ENCODE measurements around the gene PAK6. TPM values are rescaled to one million over a fixed set of nuclear protein-coding genes. Genes with fewer than 3 reads are reported as not detected.

The PAK6 gene
- total RNA-seq, 1 donor from 2014 or later, result 0.40 TPM

DNA sequence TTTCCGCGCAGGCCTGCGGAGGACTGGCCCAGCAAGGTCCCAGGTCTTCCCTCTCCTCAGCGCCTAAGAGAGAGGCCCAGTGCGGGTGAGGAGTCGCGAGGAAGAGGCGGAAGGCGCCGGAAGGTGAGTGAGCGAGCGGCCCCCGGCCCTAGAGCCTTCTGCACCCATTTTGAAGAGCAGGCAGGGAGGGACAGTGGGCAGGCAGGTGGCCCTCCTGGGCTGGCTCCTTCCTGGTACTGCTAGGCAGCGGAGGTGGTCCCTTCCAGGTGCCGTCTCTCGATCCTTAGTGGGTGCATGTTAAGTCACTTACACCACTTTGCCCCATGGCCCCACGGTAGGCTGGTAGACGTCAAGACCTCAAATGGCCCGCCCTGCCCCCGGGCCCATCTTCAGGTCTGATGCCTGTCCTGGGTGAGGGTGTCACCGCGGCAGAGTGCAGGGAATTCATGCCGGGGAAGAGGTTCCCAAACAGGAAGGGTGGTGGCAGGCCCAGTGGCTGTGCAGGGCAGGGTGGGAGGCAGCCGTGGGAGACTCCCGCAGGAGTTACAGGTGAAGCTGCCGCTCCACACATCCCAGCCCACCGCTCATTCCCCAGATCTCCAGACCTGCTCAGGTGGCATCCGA, 14.4 kb downstream of the PAK6 start:
- intact Hi-C loops (cut with micrococcal nuclease), result no loop called here
- peaks cover 23% of the 10 kb centered on the region for H3K27me3 Mint-ChIP-seq
- no peaks in the 10 kb centered on the region for H3K36me3 Mint-ChIP-seq (ENCODE audit: low read depth)
- TF ChIP-seq, protein P1, sequence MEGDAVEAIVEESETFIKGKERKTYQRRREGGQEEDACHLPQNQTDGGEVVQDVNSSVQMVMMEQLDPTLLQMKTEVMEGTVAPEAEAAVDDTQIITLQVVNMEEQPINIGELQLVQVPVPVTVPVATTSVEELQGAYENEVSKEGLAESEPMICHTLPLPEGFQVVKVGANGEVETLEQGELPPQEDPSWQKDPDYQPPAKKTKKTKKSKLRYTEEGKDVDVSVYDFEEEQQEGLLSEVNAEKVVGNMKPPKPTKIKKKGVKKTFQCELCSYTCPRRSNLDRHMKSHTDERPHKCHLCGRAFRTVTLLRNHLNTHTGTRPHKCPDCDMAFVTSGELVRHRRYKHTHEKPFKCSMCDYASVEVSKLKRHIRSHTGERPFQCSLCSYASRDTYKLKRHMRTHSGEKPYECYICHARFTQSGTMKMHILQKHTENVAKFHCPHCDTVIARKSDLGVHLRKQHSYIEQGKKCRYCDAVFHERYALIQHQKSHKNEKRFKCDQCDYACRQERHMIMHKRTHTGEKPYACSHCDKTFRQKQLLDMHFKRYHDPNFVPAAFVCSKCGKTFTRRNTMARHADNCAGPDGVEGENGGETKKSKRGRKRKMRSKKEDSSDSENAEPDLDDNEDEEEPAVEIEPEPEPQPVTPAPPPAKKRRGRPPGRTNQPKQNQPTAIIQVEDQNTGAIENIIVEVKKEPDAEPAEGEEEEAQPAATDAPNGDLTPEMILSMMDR (IDR thresholded peaks at IDR 0.05), result no peak
- no peak overlapping the region for H3K27ac Mint-ChIP-seq
- H3K4me3 Mint-ChIP-seq, result peak overlapping the region; percentile 78
- H3K4me1 Mint-ChIP-seq, result peaks cover 6% of the 10 kb centered on the region
- ChIA-PET POLR2A (no interaction called here), CTCF (no interaction called here)
- DNase-seq (no peak), ATAC-seq (ENCODE audit: low read depth) (peak; percentile 34)
- no peaks in the 10 kb centered on the region for H3K9me3 Mint-ChIP-seq

DNA sequence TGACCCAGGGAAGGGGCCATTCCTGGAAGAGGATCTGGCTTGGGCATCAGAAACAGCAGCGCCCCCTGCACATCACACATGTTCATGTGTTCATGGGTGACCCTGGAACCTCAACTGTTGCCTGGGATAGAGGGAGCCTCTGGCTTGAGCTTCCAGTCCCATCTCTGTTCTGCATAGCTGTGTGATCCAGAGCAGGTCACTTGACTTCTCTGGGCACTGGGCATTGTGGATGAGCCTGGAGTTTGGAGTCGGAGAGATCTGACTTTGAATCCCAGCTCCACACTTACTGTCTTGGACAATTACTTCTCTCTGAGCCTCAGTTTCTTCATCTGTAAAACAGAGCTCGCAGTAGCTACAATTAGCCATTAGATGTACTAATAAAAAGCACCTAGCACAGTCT, 15.6 kb downstream of the PAK6 start:
- Mint-ChIP-seq H3K27ac (no peak overlapping the region), H3K36me3 (ENCODE audit: low read depth) (no peaks in the 10 kb centered on the region), H3K9me3 (no peaks in the 10 kb centered on the region), H3K4me3 (no peak overlapping the region), H3K27me3 (peaks cover 23% of the 10 kb centered on the region), H3K4me1 (peaks cover 6% of the 10 kb centered on the region)
- TF ChIP-seq, protein P1 (IDR thresholded peaks at IDR 0.05), result no peak
- ATAC-seq (ENCODE audit: low read depth) (no peak), DNase-seq (no peak)
- POLR2A ChIA-PET, result interaction anchor here (0.6 kb wide), 1 partner anchor 36 kb away, joined by 3 read pairs; no protein-coding TSS in a partner anchor
- CTCF ChIA-PET, result no interaction called here
- intact Hi-C loops (cut with micrococcal nuclease), result no loop called here

DNA sequence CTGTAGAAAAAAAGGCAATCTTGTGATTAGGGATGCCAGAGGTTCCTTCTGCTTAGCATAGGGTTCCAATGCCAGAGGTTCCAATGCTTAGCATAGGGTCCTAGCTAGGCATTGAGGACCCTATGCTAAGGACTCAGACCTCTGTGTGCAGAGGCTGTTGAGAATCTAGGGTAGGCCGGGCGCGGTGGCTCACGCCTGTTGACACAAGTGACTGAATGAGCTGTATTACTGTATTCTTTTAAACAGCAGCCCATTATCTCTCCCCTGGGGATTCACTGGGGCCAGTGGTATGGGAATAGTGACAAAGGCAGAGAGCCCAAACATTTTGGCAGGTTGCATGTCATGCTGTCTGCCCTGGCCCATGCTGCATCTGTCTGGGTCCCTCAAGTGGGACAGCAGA, 16.2 kb downstream of the PAK6 start:
- Mint-ChIP-seq H3K27me3 (peaks cover 23% of the 10 kb centered on the region), H3K27ac (no peak overlapping the region), H3K4me1 (peaks cover 6% of the 10 kb centered on the region), H3K4me3 (no peak overlapping the region), H3K9me3 (no peaks in the 10 kb centered on the region), H3K36me3 (ENCODE audit: low read depth) (no peaks in the 10 kb centered on the region)
- ChIA-PET POLR2A (interaction anchor here (0.6 kb wide), 2 partner anchors 35 to 168 kb away, joined by 3 to 4 read pairs; no protein-coding TSS in a partner anchor), CTCF (no interaction called here)
- TF ChIP-seq, protein P1 (IDR thresholded peaks at IDR 0.05), result no peak
- no peak for DNase-seq
- intact Hi-C loops (cut with micrococcal nuclease), result no loop called here
- ATAC-seq (ENCODE audit: low read depth), result no peak

- Mint-ChIP-seq H3K4me1 (peaks cover 6% of the 10 kb centered on the region), H3K27ac (no peak overlapping the region), H3K9me3 (no peaks in the 10 kb centered on the region), H3K4me3 (no peak overlapping the region), H3K27me3 (peaks cover 13% of the 10 kb centered on the region), H3K36me3 (ENCODE audit: low read depth) (no peaks in the 10 kb centered on the region)
- TF ChIP-seq, protein P1 (IDR thresholded peaks at IDR 0.05), result no peak
- intact Hi-C loops (cut with micrococcal nuclease), result no loop called here
- CTCF ChIA-PET, result no interaction called here
- DNase-seq (no peak), ATAC-seq (ENCODE audit: low read depth) (no peak)
- POLR2A ChIA-PET, result no interaction called here
These were observed 17.9 kb downstream of the PAK6 start for GRCh38 chr15:40256638-40257235.

GRCh38 chr15:40257656-40258450, 19.0 kb downstream of the PAK6 start:
- Mint-ChIP-seq H3K27me3 (peaks cover 12% of the 10 kb centered on the region), H3K36me3 (ENCODE audit: low read depth) (no peaks in the 10 kb centered on the region), H3K4me3 (no peak overlapping the region), H3K4me1 (peaks cover 6% of the 10 kb centered on the region), H3K27ac (no peak overlapping the region), H3K9me3 (no peaks in the 10 kb centered on the region)
- DNase-seq (no peak), ATAC-seq (ENCODE audit: low read depth) (no peak)
- ChIA-PET POLR2A (interaction anchor here (1.0 kb wide), 1 partner anchor 17 kb away, joined by 3 read pairs; no protein-coding TSS in a partner anchor), CTCF (interaction anchor here (0.8 to 2.2 kb wide), 2 partner anchors 16 to 21 kb away, joined by 3 to 6 read pairs; no protein-coding TSS in a partner anchor)
- TF ChIP-seq, protein P1 (IDR thresholded peaks at IDR 0.05), result no peak
- intact Hi-C loops (cut with micrococcal nuclease), result no loop called here

Data from activated B cell treated with CpG ODN at 0.5 μM for 24 hours (primary cell).